SK-N-SH treated with all-trans-retinoic acid at 6 μM for 48 hours (cell line): ENCODE measurements around the gene TTLL4.

Experiments
- ATAC-seq: fragments of 200-7000 bp; cut with Tn5 transposase; 3 replicates; pipeline ENCODE4 v1.9.1; 2020; ENCODE audit warnings: mild to moderate bottlenecking, moderate library complexity
- ARNTL ChIP-seq: fragments of 450-650 bp; formaldehyde crosslinking; IDR thresholded peaks from 2 replicates; pipeline ENCODE4 v1.5.0; 2020; ENCODE audit warnings: low read depth, mild to moderate bottlenecking, moderate library complexity, borderline replicate concordance
- BACH2 ChIP-seq: fragments of 250-450 bp; sonication (Bioruptor Pico); IDR thresholded peaks from 2 replicates; pipeline ENCODE4 v1.9.0; 2021; ENCODE audit warnings: mild to moderate bottlenecking, borderline replicate concordance
- CSDC2 ChIP-seq: fragments of 250-450 bp; sonication (Bioruptor Pico); IDR thresholded peaks from 2 replicates; pipeline ENCODE4 v1.5.0; 2020; ENCODE audit warnings: mild to moderate bottlenecking, moderate library complexity
- CSRNP3 ChIP-seq: fragments of 250-450 bp; sonication (Bioruptor Pico); IDR thresholded peaks from 2 replicates; pipeline ENCODE4 v1.5.1; 2021; ENCODE audit warnings: mild to moderate bottlenecking, moderate library complexity
- ESRRG ChIP-seq: fragments of 250-450 bp; sonication (Bioruptor Pico); IDR thresholded peaks from 2 replicates; pipeline ENCODE4 v1.6.1; 2021; ENCODE audit warnings: mild to moderate bottlenecking
- GLIS3 ChIP-seq: fragments of 250-450 bp; sonication (Bioruptor Pico); IDR thresholded peaks from 2 replicates; pipeline ENCODE4 v1.5.0; 2020; ENCODE audit warnings: mild to moderate bottlenecking, moderate library complexity
- ISL1 ChIP-seq: fragments of 250-450 bp; sonication (Bioruptor Pico); IDR thresholded peaks from 2 replicates; pipeline ENCODE4 v2.1.2; 2022; ENCODE audit warnings: mild to moderate bottlenecking, moderate library complexity
- OSR1 ChIP-seq: fragments of 250-450 bp; sonication (Bioruptor Pico); IDR thresholded peaks from 2 replicates; pipeline ENCODE4 v1.8.0; 2022; ENCODE audit warnings: moderate library complexity, mild to moderate bottlenecking, inconsistent platforms
- PATZ1 ChIP-seq: fragments of 250-450 bp; sonication (Bioruptor Pico); IDR thresholded peaks from 2 replicates; pipeline ENCODE4 v1.8.0; 2020; ENCODE audit warnings: mild to moderate bottlenecking, moderate library complexity, borderline replicate concordance
- POU6F1 ChIP-seq: fragments of 250-450 bp; sonication (Bioruptor Pico); IDR thresholded peaks from 2 replicates; pipeline ENCODE4 v1.8.0; 2021; ENCODE audit warnings: low read depth, mild to moderate bottlenecking, moderate library complexity, borderline replicate concordance
- PPARA ChIP-seq: fragments of 250-450 bp; sonication (Bioruptor Pico); IDR thresholded peaks from 2 replicates; pipeline ENCODE4 v1.5.0; 2020; ENCODE audit warnings: mild to moderate bottlenecking, borderline replicate concordance
- RARB ChIP-seq: fragments of 250-450 bp; sonication (Bioruptor Pico); IDR thresholded peaks from 2 replicates; pipeline ENCODE4 v1.8.0; 2021; ENCODE audit warnings: mild to moderate bottlenecking, moderate library complexity
- SNAI2 ChIP-seq: fragments of 250-450 bp; sonication (Bioruptor Pico); IDR thresholded peaks from 2 replicates; pipeline ENCODE4 v1.5.0; 2020; ENCODE audit warnings: mild to moderate bottlenecking, moderate library complexity
- TCF4 ChIP-seq: fragments of 250-450 bp; sonication (Bioruptor Pico); IDR thresholded peaks from 2 replicates; pipeline ENCODE4 v1.8.0; 2021; ENCODE audit warnings: mild to moderate bottlenecking, moderate library complexity, borderline replicate concordance
- TOX ChIP-seq: fragments of 250-450 bp; sonication (Bioruptor Pico); IDR thresholded peaks from 2 replicates; pipeline ENCODE4 v1.8.0; 2021; ENCODE audit warnings: mild to moderate bottlenecking, moderate library complexity, borderline replicate concordance
- TSHZ2 ChIP-seq: fragments of 250-450 bp; sonication (Bioruptor Pico); IDR thresholded peaks from 2 replicates; pipeline ENCODE4 v1.5.0; 2020; ENCODE audit warnings: mild to moderate bottlenecking, moderate library complexity
- ZC3H10 ChIP-seq: fragments of 250-450 bp; sonication (Bioruptor Pico); IDR thresholded peaks from 2 replicates; pipeline ENCODE4 v1.5.1; 2021; ENCODE audit warnings: mild to moderate bottlenecking, moderate library complexity
- ZNF565 ChIP-seq: fragments of 450-650 bp; formaldehyde crosslinking; conservative IDR thresholded peaks from 2 replicates; pipeline ENCODE4 v1.5.0; 2020; ENCODE audit warnings: low read depth, mild to moderate bottlenecking, moderate library complexity
- ZNF70 ChIP-seq: fragments of 450-650 bp; formaldehyde crosslinking; IDR thresholded peaks from 2 replicates; pipeline ENCODE4 v1.5.0; 2020; ENCODE audit warnings: mild to moderate bottlenecking, moderate library complexity
- ZNF8 ChIP-seq: fragments of 450-650 bp; formaldehyde crosslinking; IDR thresholded peaks from 2 replicates; pipeline ENCODE4 v1.5.0; 2020; ENCODE audit warnings: mild to moderate bottlenecking, moderate library complexity

The TTLL4 gene

GRCh38 chr2:218798767-218799504, 88.3 kb downstream of the TTLL4 start:
- no peak for TF ChIP-seq ZNF565 (CRISPR knock-in tag)
- no peak for TF ChIP-seq TSHZ2
- TF ChIP-seq ZNF8 (CRISPR knock-in tag), result no peak
- TF ChIP-seq CSRNP3 (CRISPR knock-in tag), result no peak
- no peak for TF ChIP-seq TOX (CRISPR knock-in tag)
- no peak for TF ChIP-seq ZNF70 (CRISPR knock-in tag)
- TF ChIP-seq GLIS3 (CRISPR knock-in tag), result no peak
- TF ChIP-seq TCF4 (CRISPR knock-in tag), result no peak
- TF ChIP-seq RARB (CRISPR knock-in tag), result no peak
- TF ChIP-seq ARNTL (CRISPR knock-in tag), result no peak
- no peak for TF ChIP-seq BACH2 (CRISPR knock-in tag)
- TF ChIP-seq PPARA (CRISPR knock-in tag), result no peak
- no peak for TF ChIP-seq POU6F1 (CRISPR knock-in tag)
- TF ChIP-seq ZC3H10 (CRISPR knock-in tag), result no peak
- TF ChIP-seq ESRRG (CRISPR knock-in tag), result no peak
- TF ChIP-seq CSDC2 (CRISPR knock-in tag), result no peak
- no peak for TF ChIP-seq ISL1
- TF ChIP-seq PATZ1, result no peak
- no peak for TF ChIP-seq OSR1 (CRISPR knock-in tag)
- no peak for ATAC-seq

- no peak for TF ChIP-seq RARB (CRISPR knock-in tag)
- TF ChIP-seq ARNTL (CRISPR knock-in tag), result no peak
- ATAC-seq, result no peak
These were observed 89.4 kb downstream of the TTLL4 start for GRCh38 chr2:218799990-218800389.

GRCh38 chr2:218802386-218802994, 91.9 kb downstream of the TTLL4 start:
- TF ChIP-seq TSHZ2, result no peak
- TF ChIP-seq ZC3H10 (CRISPR knock-in tag), result no peak
- TF ChIP-seq TOX (CRISPR knock-in tag), result no peak
- TF ChIP-seq OSR1 (CRISPR knock-in tag), result no peak
- no peak for TF ChIP-seq SNAI2 (CRISPR knock-in tag)
- ATAC-seq, result no peak
